ENCODE data around the gene ATP5ME.
"Not testable (repeated sequence)": the region's sequence is repeated elsewhere in the genome, so short reads cannot be mapped to it uniquely, and the experiment has no call there.

The ATP5ME gene

DNA sequence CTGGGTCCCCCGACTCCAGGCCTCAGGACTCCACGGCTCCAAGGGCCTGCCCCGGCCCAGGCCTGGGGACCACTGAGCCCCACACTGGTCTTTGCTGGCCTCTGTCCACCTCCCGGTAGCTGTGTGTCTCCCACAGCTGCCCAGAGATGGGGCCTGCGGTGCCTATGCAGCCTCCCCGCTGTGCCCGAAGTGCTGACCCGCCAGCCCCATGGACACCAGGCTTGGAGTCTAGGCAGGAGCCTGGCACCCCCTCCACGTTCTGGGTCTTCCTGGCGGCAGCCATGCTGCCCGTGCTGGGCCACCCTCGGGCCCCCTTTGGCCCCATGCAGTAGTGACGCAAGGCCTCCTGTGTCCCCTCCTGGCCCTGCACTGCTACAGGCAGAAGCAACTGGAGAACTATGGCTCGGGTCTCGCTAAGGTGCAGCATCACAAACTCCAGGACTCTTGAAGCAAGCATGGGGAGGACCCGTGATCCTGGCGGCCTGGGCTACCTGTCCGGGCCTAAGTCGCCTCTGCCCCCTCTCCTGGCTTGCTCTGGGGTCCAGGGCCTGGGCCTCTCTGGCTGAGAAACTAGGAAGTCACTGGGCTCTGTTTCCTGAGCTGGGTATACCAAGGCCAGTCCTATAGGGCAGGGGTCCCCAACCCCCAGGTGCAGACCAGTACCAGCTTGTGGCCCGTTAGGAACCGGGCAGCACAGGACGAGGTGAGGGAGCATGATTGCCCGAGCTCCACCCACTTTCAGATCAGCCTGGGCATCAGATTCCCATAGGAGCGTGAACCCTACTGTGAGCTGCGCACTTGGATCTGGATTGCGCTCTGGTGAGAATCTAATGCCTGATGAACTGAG, 1.2 kb upstream of the ATP5ME start:
- H3K9me3 ChIP-seq (ENCODE audit: insufficient read depth, low read length), result no peaks in the 10 kb centered on the region
- H3K9ac ChIP-seq (ENCODE audit: low read length), result peak overlapping the region; percentile 89
- TF ChIP-seq, protein P1, sequence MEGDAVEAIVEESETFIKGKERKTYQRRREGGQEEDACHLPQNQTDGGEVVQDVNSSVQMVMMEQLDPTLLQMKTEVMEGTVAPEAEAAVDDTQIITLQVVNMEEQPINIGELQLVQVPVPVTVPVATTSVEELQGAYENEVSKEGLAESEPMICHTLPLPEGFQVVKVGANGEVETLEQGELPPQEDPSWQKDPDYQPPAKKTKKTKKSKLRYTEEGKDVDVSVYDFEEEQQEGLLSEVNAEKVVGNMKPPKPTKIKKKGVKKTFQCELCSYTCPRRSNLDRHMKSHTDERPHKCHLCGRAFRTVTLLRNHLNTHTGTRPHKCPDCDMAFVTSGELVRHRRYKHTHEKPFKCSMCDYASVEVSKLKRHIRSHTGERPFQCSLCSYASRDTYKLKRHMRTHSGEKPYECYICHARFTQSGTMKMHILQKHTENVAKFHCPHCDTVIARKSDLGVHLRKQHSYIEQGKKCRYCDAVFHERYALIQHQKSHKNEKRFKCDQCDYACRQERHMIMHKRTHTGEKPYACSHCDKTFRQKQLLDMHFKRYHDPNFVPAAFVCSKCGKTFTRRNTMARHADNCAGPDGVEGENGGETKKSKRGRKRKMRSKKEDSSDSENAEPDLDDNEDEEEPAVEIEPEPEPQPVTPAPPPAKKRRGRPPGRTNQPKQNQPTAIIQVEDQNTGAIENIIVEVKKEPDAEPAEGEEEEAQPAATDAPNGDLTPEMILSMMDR (IDR thresholded peaks at IDR 0.05; ENCODE audit: insufficient read depth, low read length, poor library complexity, severe bottlenecking), result no peak
- TF ChIP-seq EZH2phosphoT487 (conservative IDR thresholded peaks at IDR 0.05; ENCODE audit: low read length), result no peak
- no peak overlapping the region for H2AFZ ChIP-seq (ENCODE audit: low read depth, low read length, severe bottlenecking)
- no peaks in the 10 kb centered on the region for H4K20me1 ChIP-seq (ENCODE audit: low read depth, low read length)
- H3K27ac ChIP-seq (ENCODE audit: low read depth, low read length), result peak overlapping the region; percentile 98
- H3K27me3 ChIP-seq (ENCODE audit: low read length), result no peaks in the 10 kb centered on the region
- H3K79me2 ChIP-seq (ENCODE audit: insufficient read depth, low read length), result peaks cover 14% of the 10 kb centered on the region
- peak overlapping the region; percentile 69 for H3K4me2 ChIP-seq (ENCODE audit: low read depth, low read length, poor library complexity, severe bottlenecking)
- no peaks in the 10 kb centered on the region for H3K9me2 ChIP-seq (replicated peaks; ENCODE audit: insufficient read depth, low read length)
- H3K4me3 ChIP-seq (ENCODE audit: insufficient read depth, low read length, poor library complexity, severe bottlenecking), result peak overlapping the region; percentile 68
- peaks cover 43% of the 10 kb centered on the region for H3F3A ChIP-seq (ENCODE audit: insufficient read depth)
- no peaks in the 10 kb centered on the region for H3K36me3 ChIP-seq (ENCODE audit: low read length)

DNA sequence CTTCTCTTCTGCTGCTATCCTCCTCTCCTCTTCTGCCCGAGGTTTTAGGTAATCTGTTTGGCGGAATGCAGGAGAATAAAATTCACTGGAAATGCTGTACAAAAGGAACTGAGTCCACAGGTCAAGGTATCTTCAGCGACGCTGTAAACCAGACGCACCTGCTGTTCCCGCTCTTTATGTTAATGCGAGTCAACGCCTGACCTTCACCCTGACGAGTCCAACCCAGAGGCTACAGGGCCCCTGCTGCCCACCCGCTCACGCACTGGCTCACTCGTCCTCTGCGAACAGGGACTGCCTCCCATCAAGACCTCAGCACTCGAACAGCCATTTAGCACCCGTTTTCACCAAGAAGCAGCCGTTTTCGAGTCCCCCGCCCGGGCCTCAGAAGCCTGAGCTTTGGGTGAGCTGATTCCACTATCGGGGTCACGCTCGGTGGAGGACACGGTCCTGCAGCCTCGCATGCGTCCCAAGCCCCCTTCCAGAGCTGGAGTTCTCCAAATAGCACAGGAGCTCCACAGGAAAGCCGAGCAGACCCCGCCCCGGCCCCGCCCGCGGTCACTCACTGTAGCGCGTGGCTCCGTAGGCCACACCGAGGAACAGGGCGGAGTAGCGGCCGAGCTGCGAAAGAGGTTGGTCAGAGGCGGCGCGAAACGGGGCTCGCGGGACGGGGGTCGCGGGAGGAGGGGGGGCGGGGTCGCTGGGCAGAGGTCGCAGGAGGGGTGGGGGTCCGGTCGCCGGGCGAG, 556 bp downstream of the ATP5ME start:
- H3K9me2 ChIP-seq (replicated peaks; ENCODE audit: insufficient read depth, low read length), result no peaks in the 10 kb centered on the region
- peak overlapping the region; percentile 70 for H3K4me3 ChIP-seq (ENCODE audit: insufficient read depth, low read length, poor library complexity, severe bottlenecking)
- peaks cover 42% of the 10 kb centered on the region for H3F3A ChIP-seq (ENCODE audit: insufficient read depth)
- peak overlapping the region; percentile 61 for H3K27ac ChIP-seq (ENCODE audit: low read depth, low read length)
- H2AFZ ChIP-seq (ENCODE audit: low read depth, low read length, severe bottlenecking), result no peak overlapping the region
- H3K27me3 ChIP-seq (ENCODE audit: low read length), result no peaks in the 10 kb centered on the region
- H3K4me2 ChIP-seq (ENCODE audit: low read depth, low read length, poor library complexity, severe bottlenecking), result peak overlapping the region; percentile 66
- H3K36me3 ChIP-seq (ENCODE audit: low read length), result no peaks in the 10 kb centered on the region
- no peaks in the 10 kb centered on the region for H4K20me1 ChIP-seq (ENCODE audit: low read depth, low read length)
- peak overlapping the region; percentile 89 for H3K9ac ChIP-seq (ENCODE audit: low read length)
- H3K79me2 ChIP-seq (ENCODE audit: insufficient read depth, low read length), result peaks cover 14% of the 10 kb centered on the region
- no peaks in the 10 kb centered on the region for H3K9me3 ChIP-seq (ENCODE audit: insufficient read depth, low read length)
- no peak for TF ChIP-seq EZH2phosphoT487 (conservative IDR thresholded peaks at IDR 0.05; ENCODE audit: low read length)
- TF ChIP-seq, protein P1 (IDR thresholded peaks at IDR 0.05; ENCODE audit: insufficient read depth, low read length, poor library complexity, severe bottlenecking), result no peak

DNA sequence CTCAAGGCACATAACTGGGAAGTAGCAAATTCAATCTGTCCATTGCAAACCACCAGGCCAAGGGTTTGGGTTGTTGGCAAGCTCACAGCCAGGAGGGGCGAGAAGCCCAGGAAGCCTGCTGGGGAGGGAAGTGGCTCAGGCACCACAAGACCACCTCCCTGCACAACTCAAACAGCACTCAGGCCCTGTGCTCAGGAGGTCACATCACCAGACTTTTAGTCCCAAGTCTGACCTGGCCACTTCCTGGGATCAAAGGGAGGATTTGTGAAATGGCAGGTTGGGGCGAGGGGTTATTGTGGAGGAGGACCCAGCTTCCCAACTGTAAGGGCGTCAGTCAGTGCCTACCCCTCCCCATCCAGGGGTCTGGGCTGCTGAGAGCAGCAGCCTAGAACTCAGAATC, 2.3 kb downstream of the ATP5ME start:
- H3K27me3 ChIP-seq (ENCODE audit: low read length), result no peaks in the 10 kb centered on the region
- no peaks in the 10 kb centered on the region for H3K36me3 ChIP-seq (ENCODE audit: low read length)
- no peak for TF ChIP-seq EZH2phosphoT487 (conservative IDR thresholded peaks at IDR 0.05; ENCODE audit: low read length)
- TF ChIP-seq, protein P1 (IDR thresholded peaks at IDR 0.05; ENCODE audit: insufficient read depth, low read length, poor library complexity, severe bottlenecking), result no peak
- H3K9me3 ChIP-seq (ENCODE audit: insufficient read depth, low read length), result no peaks in the 10 kb centered on the region
- peaks cover 33% of the 10 kb centered on the region for H3F3A ChIP-seq (ENCODE audit: insufficient read depth)
- H3K9me2 ChIP-seq (replicated peaks; ENCODE audit: insufficient read depth, low read length), result no peaks in the 10 kb centered on the region
- H3K9ac ChIP-seq (ENCODE audit: low read length), result no peak overlapping the region
- H4K20me1 ChIP-seq (ENCODE audit: low read depth, low read length), result no peaks in the 10 kb centered on the region
- peaks cover 14% of the 10 kb centered on the region for H3K79me2 ChIP-seq (ENCODE audit: insufficient read depth, low read length)
- H3K4me3 ChIP-seq (ENCODE audit: insufficient read depth, low read length, poor library complexity, severe bottlenecking), result no peak overlapping the region
- H3K4me2 ChIP-seq (ENCODE audit: low read depth, low read length, poor library complexity, severe bottlenecking), result no peak overlapping the region
- H2AFZ ChIP-seq (ENCODE audit: low read depth, low read length, severe bottlenecking), result no peak overlapping the region
- H3K27ac ChIP-seq (ENCODE audit: low read depth, low read length), result no peak overlapping the region

DNA sequence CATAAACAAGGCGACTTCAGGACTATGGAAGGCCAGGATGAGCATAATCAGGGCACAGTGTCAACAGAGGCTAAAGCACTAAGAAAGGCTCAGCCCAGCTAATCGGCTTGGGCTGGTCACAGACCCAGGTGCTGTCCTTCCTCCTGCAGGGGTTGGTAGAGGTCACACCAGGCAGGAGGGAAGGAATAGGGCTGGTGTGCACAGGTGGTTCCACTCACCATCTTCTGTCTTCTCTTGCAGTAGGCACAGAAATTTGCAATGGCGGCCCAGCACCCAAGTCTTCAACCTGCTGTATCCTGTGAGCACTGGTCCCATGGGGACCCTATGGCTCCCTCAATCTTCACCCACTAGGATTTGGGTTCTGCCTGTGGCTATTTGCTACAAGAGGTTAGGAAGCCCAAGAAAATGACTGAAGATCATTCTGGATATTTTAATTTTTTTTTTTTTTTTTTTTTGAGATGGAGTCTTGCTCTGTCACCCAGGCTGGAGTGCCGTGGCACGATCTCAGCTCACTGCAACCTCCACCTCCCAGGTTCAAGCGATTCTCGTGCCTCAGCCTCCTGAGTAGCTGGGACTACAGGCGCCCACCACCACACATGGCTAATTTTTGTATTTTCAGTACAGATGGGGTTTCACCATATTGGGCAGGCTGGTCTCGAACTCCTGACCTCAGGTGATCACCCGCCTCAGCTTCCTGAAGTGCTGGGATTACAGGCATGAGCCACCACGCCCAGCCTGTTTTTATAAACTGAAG, 4.1 kb downstream of the ATP5ME start:
- not testable (repeated sequence) for H3K9ac ChIP-seq (ENCODE audit: low read length); H3K4me2 ChIP-seq (ENCODE audit: low read depth, low read length, poor library complexity, severe bottlenecking); H4K20me1 ChIP-seq (ENCODE audit: low read depth, low read length); H2AFZ ChIP-seq (ENCODE audit: low read depth, low read length, severe bottlenecking); H3K36me3 ChIP-seq (ENCODE audit: low read length); H3K27ac ChIP-seq (ENCODE audit: low read depth, low read length); H3K9me2 ChIP-seq (replicated peaks; ENCODE audit: insufficient read depth, low read length); H3K9me3 ChIP-seq (ENCODE audit: insufficient read depth, low read length); H3K27me3 ChIP-seq (ENCODE audit: low read length); H3K4me3 ChIP-seq (ENCODE audit: insufficient read depth, low read length, poor library complexity, severe bottlenecking)
- H3K79me2 ChIP-seq (ENCODE audit: insufficient read depth, low read length), result peaks cover 14% of the 10 kb centered on the region
- H3F3A ChIP-seq (ENCODE audit: insufficient read depth), result peaks cover 16% of the 10 kb centered on the region; the same call in 1 of the 2 replicates

DNA sequence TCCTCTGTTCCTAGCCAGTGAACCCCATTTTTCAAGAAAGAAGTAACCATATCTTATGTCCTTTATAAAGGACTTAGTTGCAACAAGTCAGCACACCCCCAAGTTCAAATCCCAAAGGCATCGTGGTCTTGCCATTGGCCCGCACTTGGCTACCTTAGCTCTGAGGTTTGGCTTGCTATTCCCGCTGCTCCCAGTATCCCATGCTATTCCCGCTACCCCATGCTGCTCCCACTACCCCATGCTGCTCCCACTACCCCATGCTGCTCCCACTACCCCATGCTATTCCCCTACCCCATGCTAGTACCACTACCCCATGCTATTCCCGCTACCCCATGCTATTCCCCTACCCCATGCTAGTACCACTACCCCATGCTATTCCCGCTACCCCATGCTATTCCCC, 5.9 kb downstream of the ATP5ME start:
- H3K27ac ChIP-seq (ENCODE audit: low read depth, low read length), result peak overlapping the region; percentile 42
- H2AFZ ChIP-seq (ENCODE audit: low read depth, low read length, severe bottlenecking); H3K9me3 ChIP-seq (ENCODE audit: insufficient read depth, low read length); H3K27me3 ChIP-seq (ENCODE audit: low read length); H3K9ac ChIP-seq (ENCODE audit: low read length); H3K4me2 ChIP-seq (ENCODE audit: low read depth, low read length, poor library complexity, severe bottlenecking); H3K9me2 ChIP-seq (replicated peaks; ENCODE audit: insufficient read depth, low read length); H3K4me3 ChIP-seq (ENCODE audit: insufficient read depth, low read length, poor library complexity, severe bottlenecking); H4K20me1 ChIP-seq (ENCODE audit: low read depth, low read length); H3K36me3 ChIP-seq (ENCODE audit: low read length); H3K79me2 ChIP-seq (ENCODE audit: insufficient read depth, low read length): not testable (repeated sequence)
- H3F3A ChIP-seq (ENCODE audit: insufficient read depth), result peaks cover 16% of the 10 kb centered on the region; the same call in 1 of the 2 replicates

Data from SU-DHL-6 (cell line).